D341Med (cell line): ENCODE data around the gene RPL22L1.
"Not testable (repeated sequence)": the region's sequence is repeated elsewhere in the genome, so short reads cannot be mapped to it uniquely, and the experiment has no call there.

Experiments
- DNase-seq: peaks from one replicate; pipeline ENCODE4 v3.0.0; 2012; ENCODE audit warnings: low spot score

RPL22L1 gene

DNA sequence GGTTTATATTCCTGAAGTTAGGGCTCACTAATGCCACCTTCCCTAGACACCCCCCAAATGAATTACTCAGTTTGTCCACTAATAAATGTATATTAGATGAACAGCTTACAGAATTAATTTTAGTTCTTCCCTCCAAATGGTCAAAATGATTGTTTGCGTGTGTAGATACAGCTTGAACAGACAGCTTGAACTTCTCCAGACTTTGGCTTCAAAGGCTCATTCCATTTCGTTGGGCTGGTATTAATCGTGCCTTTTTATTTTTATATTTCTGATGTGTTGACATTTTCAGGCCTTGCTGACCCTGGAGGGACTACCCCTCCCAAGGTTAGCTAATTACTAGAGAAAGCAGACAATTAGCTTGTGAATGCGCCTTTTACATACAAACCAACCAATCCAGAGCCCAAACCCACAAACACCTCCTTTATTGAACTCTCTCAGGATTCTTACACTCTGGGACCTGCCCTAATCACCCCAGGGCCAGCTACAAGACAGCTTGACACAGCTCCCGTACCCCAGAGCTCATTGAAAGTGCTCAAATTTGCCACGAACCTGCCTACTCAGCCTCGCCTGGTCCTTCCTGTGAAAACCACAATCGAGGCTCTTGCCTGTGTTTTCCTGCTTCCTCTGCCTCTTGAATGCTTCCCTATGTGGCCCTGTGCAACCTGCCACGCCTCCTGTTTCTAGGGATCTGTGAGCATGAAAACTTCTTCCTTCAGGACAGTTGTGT is 40.3 kb downstream of the RPL22L1 start:
- DNase-seq, result no peak

DNA sequence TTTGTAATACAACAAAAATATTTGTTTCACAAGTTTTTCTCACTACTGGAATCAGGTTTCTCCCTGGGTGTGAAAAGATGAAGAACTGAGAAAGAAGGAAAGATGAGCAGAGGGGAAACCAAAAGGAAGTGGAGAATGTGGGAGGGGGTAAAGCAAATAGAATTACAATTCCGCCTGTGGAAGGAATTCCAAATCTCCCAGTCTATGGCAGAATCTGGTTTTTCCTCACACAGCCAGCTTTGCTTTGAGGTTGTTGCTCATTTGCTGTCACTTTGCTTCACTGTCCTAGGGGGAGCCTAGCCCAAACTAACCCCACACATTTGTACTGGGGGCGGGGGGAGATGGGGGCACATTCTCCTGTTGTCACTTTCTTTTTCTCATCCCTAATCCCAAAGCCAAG is 43.9 kb downstream of the RPL22L1 start:
- no peak for DNase-seq

- not testable (repeated sequence) for DNase-seq
Observed at GRCh38 chr3:170823562-170823961, 46.4 kb downstream of the RPL22L1 start.

- DNase-seq, result not testable (repeated sequence)
Observed at GRCh38 chr3:170818325-170818724, 51.7 kb downstream of the RPL22L1 start.

DNA sequence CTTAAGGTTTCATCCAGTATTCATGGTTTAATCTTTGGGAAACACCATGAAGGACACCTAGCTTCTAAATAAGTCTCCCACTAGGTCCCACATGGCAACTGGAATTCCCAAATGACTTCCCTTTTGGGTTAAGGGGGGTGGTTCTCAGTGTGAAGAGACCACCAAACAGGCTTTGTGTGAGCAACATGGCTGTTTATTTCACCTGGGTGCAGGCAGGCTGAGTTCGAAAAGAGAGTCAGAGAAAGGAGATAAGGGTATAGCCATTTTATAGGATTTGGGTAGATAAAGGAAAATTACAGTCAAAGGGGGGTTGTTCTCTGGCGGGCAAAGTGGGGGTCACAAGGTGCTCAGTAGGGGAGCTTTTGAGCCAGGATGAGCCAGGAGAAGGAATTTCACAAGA is 52.5 kb downstream of the RPL22L1 start:
- DNase-seq, result not testable (repeated sequence)

DNA sequence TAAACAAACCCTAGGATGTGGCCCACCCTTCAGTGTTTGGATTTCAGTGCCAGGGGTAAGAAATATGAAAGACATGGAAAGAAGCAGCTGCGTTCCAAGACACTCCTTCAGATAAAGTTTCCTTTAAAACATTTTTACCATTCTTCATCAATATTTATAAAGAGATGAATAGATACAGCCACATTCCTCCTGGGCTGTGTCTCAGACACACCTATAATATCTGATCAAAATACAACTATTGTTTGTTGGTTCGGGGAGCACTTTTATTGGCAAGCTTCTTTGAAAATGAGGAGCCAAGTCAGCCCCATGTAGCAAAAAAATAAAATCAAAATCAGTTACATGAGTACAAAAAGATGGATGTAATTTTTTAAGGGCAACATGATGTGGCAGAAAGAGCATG is 53.2 kb downstream of the RPL22L1 start:
- DNase-seq, result no peak

GRCh38 chr3:170816341-170816740 is 53.7 kb downstream of the RPL22L1 start:
- no peak for DNase-seq

DNA sequence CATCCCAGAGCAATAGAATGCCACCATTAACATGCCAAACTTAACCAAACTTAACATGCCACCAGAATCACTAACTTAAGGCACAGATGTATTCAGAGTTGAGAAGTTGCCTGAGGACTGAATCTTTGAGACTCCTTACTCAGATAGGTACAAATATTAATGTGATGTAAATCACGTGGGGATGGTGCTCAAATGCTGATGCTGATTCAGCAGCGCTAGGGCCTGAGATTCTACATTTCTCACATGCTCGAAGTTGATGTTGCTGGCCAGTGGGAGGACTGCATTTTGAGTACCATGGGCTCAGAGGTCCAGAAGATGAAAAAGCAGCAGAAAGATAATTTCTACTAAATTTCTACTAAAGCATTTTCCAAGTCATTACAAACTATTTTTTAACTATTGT is 54.1 kb downstream of the RPL22L1 start:
- DNase-seq, result no peak

GRCh38 chr3:170815340-170815739 is 54.7 kb downstream of the RPL22L1 start:
- no peak for DNase-seq
